ENCODE results near the gene CHD5. TPM values are rescaled to one million over a fixed set of nuclear protein-coding genes. Genes with fewer than 3 reads are reported as not detected.

CHD5 gene
- polyA plus RNA-seq, 3 donors: 0.07 TPM; not detected in 2

- no peaks in the 10 kb centered on the region for H4K20me1 ChIP-seq (ENCODE audit: insufficient read depth, low read length)
- intact Hi-C loops (cut with micrococcal nuclease): no loop called here
- H2AFZ ChIP-seq (ENCODE audit: insufficient read depth, low read depth, low read length, poor library complexity, severe bottlenecking): no peak overlapping the region
- H3K4me1 ChIP-seq (ENCODE audit: control insufficient read depth in 1 of 2, insufficient read depth in 2 of 2, low read length in 2 of 2): no peaks in the 10 kb centered on the region
- Mint-ChIP-seq H3K36me3 (no peaks in the 10 kb centered on the region), H3K4me1 (no peaks in the 10 kb centered on the region), H3K27ac (no peak overlapping the region), H3K27me3 (ENCODE audit: low read depth in 3 of 3) (peaks cover 0 to 10% (median 4%) of the 10 kb centered on the region in 3 donors), H3K9me3 (no peaks in the 10 kb centered on the region), H3K4me3 (no peak overlapping the region)
- TF ChIP-seq CTCF (IDR thresholded peaks at IDR 0.05): no peak
- no peak for DNase-seq
- H3K9me3 ChIP-seq (replicated peaks in 1 of 2; ENCODE audit: control insufficient read depth in 1 of 2, insufficient read depth in 1 of 2, low read length in 2 of 2): no peaks in the 10 kb centered on the region
- H3K9ac ChIP-seq (ENCODE audit: insufficient read depth, low read length, poor library complexity, severe bottlenecking): no peak overlapping the region
- no peaks in the 10 kb centered on the region for H3K79me2 ChIP-seq (ENCODE audit: insufficient read depth, low read length)
- no peaks in the 10 kb centered on the region for H3K27me3 ChIP-seq (ENCODE audit: control insufficient read depth in 2 of 2, insufficient read depth in 2 of 2, low read length in 2 of 2)
- no peak overlapping the region for H3K4me2 ChIP-seq (replicated peaks; ENCODE audit: extremely low read depth, low read length, poor library complexity, severe bottlenecking)
- no peak overlapping the region for H3K27ac ChIP-seq (ENCODE audit: low read depth in 1 of 2, low read length in 2 of 2)
- no peak overlapping the region for H3K4me3 ChIP-seq (replicated peaks in 1 of 3; ENCODE audit: low read depth in 2 of 3, low read length in 3 of 3)
- no CpG with 5 or more reads among the region's 5 CpGs for WGBS (ENCODE audit: insufficient coverage)
- no peaks in the 10 kb centered on the region for H3K36me3 ChIP-seq (replicated peaks in 1 of 2; ENCODE audit: control insufficient read depth in 1 of 2, insufficient read depth in 2 of 2, low read length in 2 of 2)
These were observed 42.4 kb downstream of the CHD5 start for GRCh38 chr1:6137758-6138157.

- H3K36me3 ChIP-seq (replicated peaks in 1 of 2; ENCODE audit: control insufficient read depth in 1 of 2, insufficient read depth in 2 of 2, low read length in 2 of 2): no peaks in the 10 kb centered on the region
- no peak for DNase-seq
- intact Hi-C loops (cut with micrococcal nuclease): no loop called here
- no peaks in the 10 kb centered on the region for H3K4me1 ChIP-seq (ENCODE audit: control insufficient read depth in 1 of 2, insufficient read depth in 2 of 2, low read length in 2 of 2)
- H3K9me3 Mint-ChIP-seq: peaks cover 0 to 6% (median 2%) of the 10 kb centered on the region in 7 donors
- no peak overlapping the region for H3K9ac ChIP-seq (ENCODE audit: insufficient read depth, low read length, poor library complexity, severe bottlenecking)
- H3K9me3 ChIP-seq (replicated peaks in 1 of 2; ENCODE audit: control insufficient read depth in 1 of 2, insufficient read depth in 1 of 2, low read length in 2 of 2): no peaks in the 10 kb centered on the region
- no peaks in the 10 kb centered on the region for H4K20me1 ChIP-seq (ENCODE audit: insufficient read depth, low read length)
- WGBS (ENCODE audit: insufficient coverage): 95% methylated on average over 13 of the region's 16 CpGs
- H3K27ac ChIP-seq (ENCODE audit: low read depth in 1 of 2, low read length in 2 of 2): no peak overlapping the region
- H3K27ac Mint-ChIP-seq: peak overlapping the region in 1 of 7 donors; percentile 35
- H3K36me3 Mint-ChIP-seq: no peaks in the 10 kb centered on the region
- no peaks in the 10 kb centered on the region for H3K4me1 Mint-ChIP-seq
- H3K4me3 ChIP-seq (replicated peaks in 1 of 3; ENCODE audit: low read depth in 2 of 3, low read length in 3 of 3): no peak overlapping the region
- H3K4me3 Mint-ChIP-seq: no peak overlapping the region
- H2AFZ ChIP-seq (ENCODE audit: insufficient read depth, low read depth, low read length, poor library complexity, severe bottlenecking): no peak overlapping the region
- no peak overlapping the region for H3K4me2 ChIP-seq (replicated peaks; ENCODE audit: extremely low read depth, low read length, poor library complexity, severe bottlenecking)
- H3K27me3 Mint-ChIP-seq (ENCODE audit: low read depth in 3 of 3): peaks cover 0 to 8% (median 4%) of the 10 kb centered on the region in 3 donors
- no peaks in the 10 kb centered on the region for H3K27me3 ChIP-seq (ENCODE audit: control insufficient read depth in 2 of 2, insufficient read depth in 2 of 2, low read length in 2 of 2)
- TF ChIP-seq CTCF (IDR thresholded peaks at IDR 0.05): no peak
- no peaks in the 10 kb centered on the region for H3K79me2 ChIP-seq (ENCODE audit: insufficient read depth, low read length)
These were observed 43.5 kb downstream of the CHD5 start for GRCh38 chr1:6136516-6137220.

All from CD14-positive monocyte (primary cell).